ENCODE results near the gene VILL.
"Not testable (repeated sequence)": the region's sequence is repeated elsewhere in the genome, so short reads cannot be mapped to it uniquely, and the experiment has no call there.

The VILL gene

GRCh38 chr3:37987751-37988179 is 2.8 kb upstream of the VILL start:
- no peak for DNase-seq
- no peak overlapping the region for H3K56ac ChIP-seq (ENCODE audit: low read length)

DNA sequence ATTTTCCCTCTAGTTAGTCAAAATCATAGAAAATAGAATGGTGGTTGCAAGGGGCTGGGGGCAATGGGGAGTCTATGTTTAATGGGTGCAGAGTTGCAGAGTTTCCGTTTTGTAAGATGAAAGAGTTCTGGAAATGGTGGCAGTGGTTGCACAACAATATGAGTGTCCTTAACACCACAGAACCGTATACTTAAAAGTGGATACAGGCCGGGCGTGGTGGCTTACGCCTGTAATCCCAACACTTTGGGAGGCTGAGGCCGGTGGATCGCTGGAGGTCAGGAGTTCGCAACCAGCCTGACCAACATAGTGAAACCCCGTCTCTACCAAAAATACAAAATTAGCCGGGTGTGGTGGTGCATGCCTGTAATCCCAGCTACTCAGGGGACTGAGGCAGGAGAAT is 2.2 kb upstream of the VILL start:
- not testable (repeated sequence) for H3K36me3 ChIP-seq (ENCODE audit: control insufficient read depth, insufficient read depth, low read length); DNase-seq; H3K27me3 ChIP-seq (ENCODE audit: insufficient read depth, low read length, poor library complexity); H3K56ac ChIP-seq (ENCODE audit: low read length); H3K4me2 ChIP-seq (ENCODE audit: low read length); H3K23ac ChIP-seq (ENCODE audit: low read length); H3K4me3 ChIP-seq (ENCODE audit: low read length); H2AK5ac ChIP-seq (ENCODE audit: low read length); H3K4ac ChIP-seq (ENCODE audit: low read depth, low read length); H2BK15ac ChIP-seq (replicated peaks; ENCODE audit: low read depth); H3K4me1 ChIP-seq (ENCODE audit: control insufficient read depth, low read depth, low read length); H3K79me2 ChIP-seq (ENCODE audit: control insufficient read depth, insufficient read depth, low read length); H3K18ac ChIP-seq (ENCODE audit: low read length); H2BK5ac ChIP-seq (ENCODE audit: low read length); H3K27ac ChIP-seq (ENCODE audit: low read depth, low read length); H4K5ac ChIP-seq (ENCODE audit: low read length); H3K9ac ChIP-seq (ENCODE audit: low read length); H4K8ac ChIP-seq (ENCODE audit: low read depth, low read length); H2BK120ac ChIP-seq (ENCODE audit: low read depth, low read length); H3K79me1 ChIP-seq (ENCODE audit: low read length)
- no CpG with 5 or more reads among the region's 10 CpGs for WGBS (ENCODE audit: extremely low coverage, insufficient coverage, low lambda C conversion rate)

More at GRCh38 chr3:37987751-37988179, 2.8 kb upstream of the VILL start:
- no peaks in the 10 kb centered on the region for H3K79me2 ChIP-seq (ENCODE audit: control insufficient read depth, insufficient read depth, low read length)
- no peak overlapping the region for H2BK5ac ChIP-seq (ENCODE audit: low read length)
- H3K4me2 ChIP-seq (ENCODE audit: low read length) = no peak overlapping the region
- no peak overlapping the region for H3K18ac ChIP-seq (ENCODE audit: low read length)
- H4K5ac ChIP-seq (ENCODE audit: low read length) = no peak overlapping the region
- no peaks in the 10 kb centered on the region for H3K4me1 ChIP-seq (ENCODE audit: control insufficient read depth, low read depth, low read length)
- no peak overlapping the region for H2BK15ac ChIP-seq (replicated peaks; ENCODE audit: low read depth)
- no peaks in the 10 kb centered on the region for H3K27me3 ChIP-seq (ENCODE audit: insufficient read depth, low read length, poor library complexity)
- no peak overlapping the region for H3K27ac ChIP-seq (ENCODE audit: low read depth, low read length)
- no peak overlapping the region for H2AK5ac ChIP-seq (ENCODE audit: low read length)
- H2BK120ac ChIP-seq (ENCODE audit: low read depth, low read length) = no peak overlapping the region
- no peaks in the 10 kb centered on the region for H3K79me1 ChIP-seq (ENCODE audit: low read length)
- no peak overlapping the region for H3K4ac ChIP-seq (ENCODE audit: low read depth, low read length)
- H3K9ac ChIP-seq (ENCODE audit: low read length) = no peak overlapping the region
- H4K8ac ChIP-seq (ENCODE audit: low read depth, low read length) = no peak overlapping the region
- H3K36me3 ChIP-seq (ENCODE audit: control insufficient read depth, insufficient read depth, low read length) = no peaks in the 10 kb centered on the region
- no CpG with 5 or more reads among the region's 7 CpGs for WGBS (ENCODE audit: extremely low coverage, insufficient coverage, low lambda C conversion rate)
- no peak overlapping the region for H3K4me3 ChIP-seq (ENCODE audit: low read length)
- no peak overlapping the region for H3K23ac ChIP-seq (ENCODE audit: low read length)

- Histone ChIP-seq H3K36me3 (ENCODE audit: control insufficient read depth, insufficient read depth, low read length) (no peaks in the 10 kb centered on the region), H2BK120ac (ENCODE audit: low read depth, low read length) (no peak overlapping the region), H3K9ac (ENCODE audit: low read length) (no peak overlapping the region), H4K5ac (ENCODE audit: low read length) (no peak overlapping the region), H3K4ac (ENCODE audit: low read depth, low read length) (no peak overlapping the region), H3K56ac (ENCODE audit: low read length) (no peak overlapping the region), H3K79me1 (ENCODE audit: low read length) (no peaks in the 10 kb centered on the region), H3K18ac (ENCODE audit: low read length) (no peak overlapping the region), H3K23ac (ENCODE audit: low read length) (no peak overlapping the region), H3K4me2 (ENCODE audit: low read length) (no peak overlapping the region), H4K8ac (ENCODE audit: low read depth, low read length) (no peak overlapping the region), H3K27ac (ENCODE audit: low read depth, low read length) (no peak overlapping the region), H3K79me2 (ENCODE audit: control insufficient read depth, insufficient read depth, low read length) (no peaks in the 10 kb centered on the region), H3K4me3 (ENCODE audit: low read length) (no peak overlapping the region), H2BK5ac (ENCODE audit: low read length) (no peak overlapping the region), H3K27me3 (ENCODE audit: insufficient read depth, low read length, poor library complexity) (no peaks in the 10 kb centered on the region), H3K4me1 (ENCODE audit: control insufficient read depth, low read depth, low read length) (no peaks in the 10 kb centered on the region), H2BK15ac (replicated peaks; ENCODE audit: low read depth) (no peak overlapping the region), H2AK5ac (ENCODE audit: low read length) (no peak overlapping the region)
- no peak for DNase-seq
- no CpG with 5 or more reads among the region's 15 CpGs for WGBS (ENCODE audit: extremely low coverage, insufficient coverage, low lambda C conversion rate)
Measured at GRCh38 chr3:37988931-37989525, 1.6 kb upstream of the VILL start.

DNA sequence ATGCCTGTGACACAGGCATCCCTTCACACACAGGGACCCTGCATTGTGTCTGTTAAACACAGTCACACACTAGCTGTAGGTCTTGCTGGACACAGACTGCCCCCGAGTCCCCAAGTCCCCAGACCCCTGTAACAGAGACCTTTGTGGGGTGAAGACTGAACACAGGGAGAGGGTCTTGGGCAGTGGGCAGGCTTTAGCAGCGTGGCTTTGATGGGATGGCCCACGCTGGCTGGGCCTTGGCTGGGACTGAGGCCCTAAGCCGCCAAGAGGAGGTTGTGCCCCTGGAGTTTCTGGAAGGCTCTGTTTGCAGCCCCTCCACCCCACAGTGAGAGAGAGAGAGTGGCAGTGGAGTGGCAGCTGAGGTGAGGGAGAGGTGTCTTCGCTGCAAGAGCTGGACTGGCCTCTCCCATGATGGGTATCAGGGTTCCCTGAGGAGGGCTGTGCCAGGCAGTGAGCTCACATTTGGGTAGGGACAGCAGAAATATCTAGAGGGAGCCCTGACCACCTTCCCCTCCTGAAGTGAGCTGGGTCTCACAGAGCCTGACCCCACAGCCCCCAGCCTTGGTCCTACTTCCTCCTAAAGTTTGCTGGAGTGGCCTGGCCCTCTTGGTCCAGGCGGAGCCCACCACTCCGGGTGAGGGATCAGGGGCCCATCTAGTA is 635 bp upstream of the VILL start:
- no CpG with 5 or more reads among the region's 7 CpGs for WGBS (ENCODE audit: extremely low coverage, insufficient coverage, low lambda C conversion rate)
- DNase-seq = no peak
- H3K27me3 ChIP-seq (ENCODE audit: insufficient read depth, low read length, poor library complexity) = no peaks in the 10 kb centered on the region
- no peak overlapping the region for H3K27ac ChIP-seq (ENCODE audit: low read depth, low read length)
- H2BK120ac ChIP-seq (ENCODE audit: low read depth, low read length) = no peak overlapping the region
- no peak overlapping the region for H3K23ac ChIP-seq (ENCODE audit: low read length)
- no peak overlapping the region for H2AK5ac ChIP-seq (ENCODE audit: low read length)
- no peak overlapping the region for H3K9ac ChIP-seq (ENCODE audit: low read length)
- no peaks in the 10 kb centered on the region for H3K79me2 ChIP-seq (ENCODE audit: control insufficient read depth, insufficient read depth, low read length)
- H2BK15ac ChIP-seq (replicated peaks; ENCODE audit: low read depth) = no peak overlapping the region
- H3K56ac ChIP-seq (ENCODE audit: low read length) = no peak overlapping the region
- H3K36me3 ChIP-seq (ENCODE audit: control insufficient read depth, insufficient read depth, low read length) = no peaks in the 10 kb centered on the region
- no peak overlapping the region for H3K4me3 ChIP-seq (ENCODE audit: low read length)
- no peak overlapping the region for H3K4ac ChIP-seq (ENCODE audit: low read depth, low read length)
- H3K79me1 ChIP-seq (ENCODE audit: low read length) = no peaks in the 10 kb centered on the region
- no peak overlapping the region for H4K8ac ChIP-seq (ENCODE audit: low read depth, low read length)
- H2BK5ac ChIP-seq (ENCODE audit: low read length) = no peak overlapping the region
- no peak overlapping the region for H4K5ac ChIP-seq (ENCODE audit: low read length)
- no peak overlapping the region for H3K18ac ChIP-seq (ENCODE audit: low read length)
- H3K4me2 ChIP-seq (ENCODE audit: low read length) = no peak overlapping the region
- H3K4me1 ChIP-seq (ENCODE audit: control insufficient read depth, low read depth, low read length) = no peaks in the 10 kb centered on the region

DNA sequence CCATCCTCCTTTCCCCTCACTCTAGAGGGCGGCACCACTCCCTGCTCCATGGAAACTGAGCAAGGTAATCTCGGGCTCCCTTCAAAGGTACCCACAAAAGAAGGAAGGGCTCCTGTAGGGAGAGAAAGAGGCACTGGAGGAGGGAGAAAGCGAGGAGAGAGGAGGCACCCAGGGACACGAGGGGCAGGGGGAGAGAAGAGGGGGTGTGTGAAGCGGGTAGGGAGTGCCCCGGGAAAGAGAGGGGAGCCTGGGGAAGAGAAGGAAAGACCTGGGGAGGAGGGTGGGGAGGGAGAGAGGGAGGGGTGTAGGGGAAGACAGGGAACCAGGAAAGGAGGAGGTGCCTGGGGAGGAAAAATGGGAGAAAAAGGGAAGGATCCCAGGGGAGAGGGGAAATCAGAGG is 523 bp downstream of the VILL start:
- Histone ChIP-seq H3K4me2 (ENCODE audit: low read length) (peak overlapping the region; percentile 15), H4K5ac (ENCODE audit: low read length) (no peak overlapping the region), H2AK5ac (ENCODE audit: low read length) (no peak overlapping the region), H3K23ac (ENCODE audit: low read length) (no peak overlapping the region), H3K4me3 (ENCODE audit: low read length) (no peak overlapping the region), H3K79me1 (ENCODE audit: low read length) (no peaks in the 10 kb centered on the region), H3K56ac (ENCODE audit: low read length) (peak overlapping the region; percentile 71), H3K79me2 (ENCODE audit: control insufficient read depth, insufficient read depth, low read length) (no peaks in the 10 kb centered on the region), H2BK15ac (replicated peaks; ENCODE audit: low read depth) (no peak overlapping the region), H3K27ac (ENCODE audit: low read depth, low read length) (no peak overlapping the region), H3K4me1 (ENCODE audit: control insufficient read depth, low read depth, low read length) (no peaks in the 10 kb centered on the region), H2BK5ac (ENCODE audit: low read length) (no peak overlapping the region), H3K27me3 (ENCODE audit: insufficient read depth, low read length, poor library complexity) (no peaks in the 10 kb centered on the region), H3K18ac (ENCODE audit: low read length) (no peak overlapping the region), H4K8ac (ENCODE audit: low read depth, low read length) (no peak overlapping the region), H2BK120ac (ENCODE audit: low read depth, low read length) (no peak overlapping the region), H3K36me3 (ENCODE audit: control insufficient read depth, insufficient read depth, low read length) (no peaks in the 10 kb centered on the region), H3K4ac (ENCODE audit: low read depth, low read length) (no peak overlapping the region), H3K9ac (ENCODE audit: low read length) (no peak overlapping the region)
- no peak for DNase-seq
- no CpG with 5 or more reads among the region's 6 CpGs for WGBS (ENCODE audit: extremely low coverage, insufficient coverage, low lambda C conversion rate)

- H2BK5ac ChIP-seq (ENCODE audit: low read length) = no peak overlapping the region
- no peak overlapping the region for H3K18ac ChIP-seq (ENCODE audit: low read length)
- no peak overlapping the region for H3K4ac ChIP-seq (ENCODE audit: low read depth, low read length)
- H2BK120ac ChIP-seq (ENCODE audit: low read depth, low read length) = no peak overlapping the region
- H3K79me2 ChIP-seq (ENCODE audit: control insufficient read depth, insufficient read depth, low read length) = no peaks in the 10 kb centered on the region
- WGBS (ENCODE audit: extremely low coverage, insufficient coverage, low lambda C conversion rate) = no CpG with 5 or more reads among the region's 7 CpGs
- no peaks in the 10 kb centered on the region for H3K36me3 ChIP-seq (ENCODE audit: control insufficient read depth, insufficient read depth, low read length)
- no peak overlapping the region for H2BK15ac ChIP-seq (replicated peaks; ENCODE audit: low read depth)
- H3K56ac ChIP-seq (ENCODE audit: low read length) = peak overlapping the region; percentile 35
- no peak overlapping the region for H3K9ac ChIP-seq (ENCODE audit: low read length)
- H3K4me1 ChIP-seq (ENCODE audit: control insufficient read depth, low read depth, low read length) = no peaks in the 10 kb centered on the region
- H4K5ac ChIP-seq (ENCODE audit: low read length) = no peak overlapping the region
- H4K8ac ChIP-seq (ENCODE audit: low read depth, low read length) = no peak overlapping the region
- no peak overlapping the region for H3K27ac ChIP-seq (ENCODE audit: low read depth, low read length)
- no peaks in the 10 kb centered on the region for H3K27me3 ChIP-seq (ENCODE audit: insufficient read depth, low read length, poor library complexity)
- DNase-seq = no peak
- H3K4me2 ChIP-seq (ENCODE audit: low read length) = no peak overlapping the region
- no peak overlapping the region for H3K4me3 ChIP-seq (ENCODE audit: low read length)
- H2AK5ac ChIP-seq (ENCODE audit: low read length) = no peak overlapping the region
- no peak overlapping the region for H3K23ac ChIP-seq (ENCODE audit: low read length)
- H3K79me1 ChIP-seq (ENCODE audit: low read length) = no peaks in the 10 kb centered on the region
Measured at GRCh38 chr3:37991823-37992222, 1.2 kb downstream of the VILL start.
